Measurements from ENCODE around the gene AGPAT1. TPM values are rescaled to one million over a fixed set of nuclear protein-coding genes. Genes with fewer than 3 reads are reported as not detected.

AGPAT1 gene
- total and polyA plus RNA-seq, 2 of the 13 experiments (the other 11 are each of a cell fraction or from before 2014, with no cell fraction given) = 51.3 to 139 TPM

DNA sequence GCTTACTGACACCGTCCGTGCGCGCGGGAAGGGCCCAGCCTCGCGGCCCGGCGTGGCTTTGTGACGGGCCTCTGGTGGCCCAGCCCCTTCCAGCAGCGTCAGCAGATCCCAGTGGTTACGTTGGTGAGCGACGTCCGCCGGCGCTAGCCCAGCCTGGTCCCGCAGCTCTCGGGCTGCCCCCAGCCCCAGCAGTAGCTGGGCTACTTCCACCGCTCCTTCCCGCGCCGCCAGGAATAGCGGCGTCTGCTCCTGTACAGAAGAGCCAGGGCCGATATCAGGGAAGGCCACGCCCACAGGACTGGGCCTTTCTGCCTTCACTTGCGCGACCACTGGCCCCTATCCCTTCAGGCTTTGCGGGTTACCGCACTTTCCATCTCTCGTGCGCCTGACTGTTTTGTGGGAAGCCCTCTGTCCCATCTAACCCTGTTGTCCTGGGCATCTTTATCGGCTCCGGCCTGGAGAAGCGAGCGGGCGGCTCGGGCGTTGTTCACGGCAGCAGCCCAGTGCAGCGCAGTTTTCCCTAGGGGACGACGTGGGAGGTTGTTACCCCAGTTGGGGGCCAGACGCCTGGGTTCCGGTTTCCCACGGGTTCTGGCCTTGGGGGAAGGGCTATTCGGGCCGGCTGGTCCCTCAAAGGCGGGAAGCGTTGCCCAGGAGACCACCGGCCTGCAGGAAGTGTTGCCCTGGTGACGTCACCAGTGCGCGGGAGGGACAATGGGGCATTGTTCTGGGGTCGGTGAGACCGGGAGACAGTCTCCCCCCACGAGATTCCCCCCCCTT is 20.2 kb upstream of the AGPAT1 start (continued):
- TF ChIP-seq ZNF781 (CRISPR knock-in tag; IDR thresholded peaks at IDR 0.05; ENCODE audit: borderline replicate concordance, not compliant biosample characterization) (peak; percentile 84), XRCC5 (optimal IDR thresholded peaks at IDR 0.05; ENCODE audit: low read length) (no peak), SMYD3 (CRISPR knock-in tag; IDR thresholded peaks at IDR 0.05) (no peak), RBM22 (optimal IDR thresholded peaks at IDR 0.05; ENCODE audit: low read length) (peak; percentile 84), NR2F6 (IDR thresholded peaks at IDR 0.05) (no peak), NR2F6 (CRISPR knock-in tag; IDR thresholded peaks at IDR 0.05) (0 out of 2 replicates have a peak, but pooled peaks have one; percentile 13), ZSCAN21 (CRISPR knock-in tag; IDR thresholded peaks at IDR 0.05; ENCODE audit: borderline replicate concordance) (peak; percentile 88), GABPA (IDR thresholded peaks at IDR 0.05; ENCODE audit: low read depth, low read length) (no peak), GABPA (CRISPR knock-in tag; IDR thresholded peaks at IDR 0.05; ENCODE audit: low read depth) (peak; percentile 69), ZFP82 (CRISPR knock-in tag; IDR thresholded peaks at IDR 0.05; ENCODE audit: borderline replicate concordance) (peak; percentile 64; the same call in 1 of the 2 replicates), ZNF879 (CRISPR knock-in tag; IDR thresholded peaks at IDR 0.05) (peak; percentile 8; the same call in 1 of the 2 replicates), RAD51 (IDR thresholded peaks at IDR 0.05; ENCODE audit: borderline replicate concordance) (no peak), ATAD3A (CRISPR knock-in tag; IDR thresholded peaks at IDR 0.05) (no peak), HCFC1 (IDR thresholded peaks at IDR 0.05; ENCODE audit: low read depth, low read length) (peak; percentile 57; the same call in 1 of the 2 replicates), TBP (CRISPR knock-in tag; IDR thresholded peaks at IDR 0.05) (no peak), CREB1 (IDR thresholded peaks at IDR 0.05) (peak; percentile 99), CREB1 (CRISPR knock-in tag; IDR thresholded peaks at IDR 0.05) (peak; percentile 86), GTF3A (CRISPR knock-in tag; conservative IDR thresholded peaks at IDR 0.05) (no peak), ZNF367 (CRISPR knock-in tag; IDR thresholded peaks at IDR 0.05; ENCODE audit: borderline replicate concordance) (no peak), ZNF547 (CRISPR knock-in tag; IDR thresholded peaks at IDR 0.05) (peak; percentile 94), ZNF558 (CRISPR knock-in tag; IDR thresholded peaks at IDR 0.05; ENCODE audit: borderline replicate concordance) (no peak; the same call in 1 of the 2 replicates), SIX4 (CRISPR knock-in tag; IDR thresholded peaks at IDR 0.05) (no peak; the same call in 1 of the 2 replicates), PAWR (CRISPR knock-in tag; IDR thresholded peaks at IDR 0.05; ENCODE audit: borderline replicate concordance) (0 out of 2 replicates have a peak, but pooled peaks have one; percentile 38)
- TF ChIP-seq, protein P1, sequence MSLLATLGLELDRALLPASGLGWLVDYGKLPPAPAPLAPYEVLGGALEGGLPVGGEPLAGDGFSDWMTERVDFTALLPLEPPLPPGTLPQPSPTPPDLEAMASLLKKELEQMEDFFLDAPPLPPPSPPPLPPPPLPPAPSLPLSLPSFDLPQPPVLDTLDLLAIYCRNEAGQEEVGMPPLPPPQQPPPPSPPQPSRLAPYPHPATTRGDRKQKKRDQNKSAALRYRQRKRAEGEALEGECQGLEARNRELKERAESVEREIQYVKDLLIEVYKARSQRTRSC (CRISPR knock-in tag; IDR thresholded peaks at IDR 0.05; ENCODE audit: low read depth) = peak; percentile 48; the same call in 1 of the 2 replicates
- TF ChIP-seq, protein P2, sequence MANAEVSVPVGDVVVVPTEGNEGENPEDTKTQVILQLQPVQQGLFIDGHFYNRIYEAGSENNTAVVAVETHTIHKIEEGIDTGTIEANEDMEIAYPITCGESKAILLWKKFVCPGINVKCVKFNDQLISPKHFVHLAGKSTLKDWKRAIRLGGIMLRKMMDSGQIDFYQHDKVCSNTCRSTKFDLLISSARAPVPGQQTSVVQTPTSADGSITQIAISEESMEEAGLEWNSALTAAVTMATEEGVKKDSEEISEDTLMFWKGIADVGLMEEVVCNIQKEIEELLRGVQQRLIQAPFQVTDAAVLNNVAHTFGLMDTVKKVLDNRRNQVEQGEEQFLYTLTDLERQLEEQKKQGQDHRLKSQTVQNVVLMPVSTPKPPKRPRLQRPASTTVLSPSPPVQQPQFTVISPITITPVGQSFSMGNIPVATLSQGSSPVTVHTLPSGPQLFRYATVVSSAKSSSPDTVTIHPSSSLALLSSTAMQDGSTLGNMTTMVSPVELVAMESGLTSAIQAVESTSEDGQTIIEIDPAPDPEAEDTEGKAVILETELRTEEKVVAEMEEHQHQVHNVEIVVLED (CRISPR knock-in tag; IDR thresholded peaks at IDR 0.05; ENCODE audit: borderline replicate concordance) = peak; percentile 98
- TF ChIP-seq, protein P3, sequence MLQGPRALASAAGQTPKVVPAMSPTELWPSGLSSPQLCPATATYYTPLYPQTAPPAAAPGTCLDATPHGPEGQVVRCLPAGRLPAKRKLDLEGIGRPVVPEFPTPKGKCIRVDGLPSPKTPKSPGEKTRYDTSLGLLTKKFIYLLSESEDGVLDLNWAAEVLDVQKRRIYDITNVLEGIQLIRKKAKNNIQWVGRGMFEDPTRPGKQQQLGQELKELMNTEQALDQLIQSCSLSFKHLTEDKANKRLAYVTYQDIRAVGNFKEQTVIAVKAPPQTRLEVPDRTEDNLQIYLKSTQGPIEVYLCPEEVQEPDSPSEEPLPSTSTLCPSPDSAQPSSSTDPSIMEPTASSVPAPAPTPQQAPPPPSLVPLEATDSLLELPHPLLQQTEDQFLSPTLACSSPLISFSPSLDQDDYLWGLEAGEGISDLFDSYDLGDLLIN (CRISPR knock-in tag; IDR thresholded peaks at IDR 0.05; ENCODE audit: borderline replicate concordance) = no peak; the same call in none of the 2 replicates
- TF ChIP-seq, protein P4, sequence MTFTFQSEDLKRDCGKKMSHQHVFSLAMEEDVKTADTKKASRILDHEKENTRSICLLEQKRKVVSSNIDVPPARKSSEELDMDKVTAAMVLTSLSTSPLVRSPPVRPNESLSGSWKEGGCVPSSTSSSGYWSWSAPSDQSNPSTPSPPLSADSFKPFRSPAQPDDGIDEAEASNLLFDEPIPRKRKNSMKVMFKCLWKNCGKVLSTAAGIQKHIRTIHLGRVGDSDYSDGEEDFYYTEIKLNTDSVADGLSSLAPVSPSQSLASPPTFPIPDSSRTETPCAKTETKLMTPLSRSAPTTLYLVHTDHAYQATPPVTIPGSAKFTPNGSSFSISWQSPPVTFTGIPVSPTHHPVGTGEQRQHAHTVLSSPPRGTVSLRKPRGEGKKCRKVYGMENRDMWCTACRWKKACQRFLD (CRISPR knock-in tag; IDR thresholded peaks at IDR 0.05; ENCODE audit: borderline replicate concordance) = 0 out of 2 replicates have a peak, but pooled peaks have one; percentile 52
